Posterior cingulate gyrus (tissue), 11 donors: ENCODE data around the gene SLC16A10.

Experiments
- DNase-seq, 10 donors: peaks; one replicate each; pipeline versions ENCODE4 v3.0.0 to v3.0.0-alpha.2; 2020 to 2021; ENCODE audit warnings: mixed read lengths in 3 of 10
- intact Hi-C: fragments of 100-400 bp; cut with DNase I; formaldehyde crosslinking; loops from one replicate; pipeline ENCODE4 v1.15.1; 2023

Gene SLC16A10

DNA sequence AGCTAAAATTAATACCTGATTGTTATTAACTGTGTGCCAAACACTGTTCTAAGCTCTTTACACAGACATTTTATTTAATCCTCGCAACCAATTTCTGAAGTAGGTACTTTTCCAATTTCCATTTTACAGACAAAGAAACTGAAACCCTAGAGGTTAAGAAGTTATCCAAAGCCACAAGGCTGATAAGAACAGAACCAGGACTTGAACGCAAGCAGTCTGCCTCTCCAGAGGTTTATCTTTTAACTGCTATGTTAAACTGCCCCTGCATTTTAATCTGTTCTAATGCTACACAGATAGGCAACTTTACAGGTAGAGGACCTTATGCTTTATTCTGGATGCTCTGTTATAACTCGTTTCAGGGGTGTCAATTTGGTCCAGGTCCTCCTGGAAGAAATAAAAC, 118.2 kb downstream of the SLC16A10 start:
- intact Hi-C loops: no loop called here
- DNase-seq: no peak

DNA sequence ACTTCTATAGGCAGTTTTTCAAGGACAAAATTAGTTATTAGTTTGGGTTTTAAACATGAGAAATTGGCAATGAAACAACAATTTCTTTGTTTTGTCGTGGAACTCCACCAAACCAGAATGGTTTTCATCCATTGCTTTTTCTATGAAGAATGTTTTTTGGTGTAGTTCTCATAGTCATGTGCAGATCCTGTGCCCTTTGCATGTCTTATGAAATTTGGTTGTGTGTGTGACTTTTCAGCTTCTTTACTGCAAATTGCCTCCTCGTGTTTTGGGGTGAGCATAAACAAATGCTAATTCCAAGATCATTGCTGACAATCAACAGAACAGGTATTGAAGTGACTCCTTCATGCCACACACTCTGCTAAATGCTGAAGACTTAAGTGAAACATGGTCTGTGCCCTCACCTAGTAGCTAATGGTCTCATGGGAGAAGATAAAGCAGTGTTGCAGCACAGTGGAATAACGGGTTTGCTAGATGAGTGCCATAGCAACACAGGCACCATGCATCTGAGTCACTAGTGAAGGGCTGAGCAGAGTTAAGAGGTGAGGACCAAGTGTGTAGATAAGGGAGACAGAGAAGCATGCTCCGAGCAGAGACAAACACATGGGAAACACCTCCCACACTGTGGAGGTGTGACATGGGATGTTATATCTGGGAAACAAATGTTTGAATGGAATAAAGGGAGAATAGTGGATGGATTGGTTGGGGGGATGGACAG, 120.0 kb downstream of the SLC16A10 start:
- no peak for DNase-seq
- intact Hi-C loops: no loop called here

- intact Hi-C loops: no loop called here
- no peak for DNase-seq
These were observed 121.6 kb downstream of the SLC16A10 start for GRCh38 chr6:111208933-111209332.

DNA sequence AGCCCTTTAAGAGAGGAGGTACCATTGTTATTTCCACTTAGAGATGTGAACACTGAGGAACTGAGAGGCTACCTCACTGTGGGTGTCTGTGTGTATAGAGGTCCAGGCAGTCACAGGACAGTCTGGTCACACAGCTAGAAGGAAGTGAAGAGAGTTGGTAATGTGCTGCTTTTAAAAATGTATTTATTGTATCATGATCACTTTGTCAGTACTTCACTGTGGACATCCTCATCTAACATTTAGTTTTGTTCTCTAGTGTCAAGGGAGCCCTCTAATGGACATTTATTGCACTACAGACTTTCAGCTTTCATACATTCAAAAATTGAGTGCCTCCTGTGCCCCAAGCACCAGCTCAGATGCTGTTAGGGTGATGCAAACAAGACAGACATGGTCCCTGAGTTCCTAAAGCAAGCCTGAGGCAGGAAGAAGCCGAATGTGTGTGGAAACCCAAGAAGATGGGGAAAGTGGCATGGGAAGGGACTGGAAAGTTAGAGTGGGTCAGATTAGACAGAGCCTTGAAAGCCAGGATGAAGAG, 123.0 kb downstream of the SLC16A10 start:
- DNase-seq: no peak
- intact Hi-C loops: loop anchor here (2.0 kb wide), 1 partner anchor 199 kb away; no protein-coding TSS in a partner anchor

- no peak for DNase-seq
These were observed 124.2 kb downstream of the SLC16A10 start for GRCh38 chr6:111211411-111212030.

DNA sequence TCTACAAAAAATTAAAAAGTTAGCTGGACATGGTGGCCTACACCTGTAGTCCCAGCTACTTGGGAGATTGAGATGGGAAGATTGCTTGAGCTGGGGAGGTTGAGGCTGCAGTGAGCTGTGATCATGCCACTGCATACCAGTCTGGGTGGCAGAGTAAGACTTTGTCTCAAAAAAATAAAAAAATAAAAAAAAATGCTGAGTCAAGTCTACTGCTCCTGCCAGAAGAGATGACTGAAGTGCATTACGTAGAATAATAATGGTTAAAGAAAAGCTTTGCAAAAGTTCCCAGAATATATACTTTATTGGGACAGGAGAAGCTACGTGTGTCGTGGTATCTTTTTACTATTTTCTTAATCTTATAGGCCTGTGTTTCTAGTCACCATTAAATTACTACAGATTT, 125.3 kb downstream of the SLC16A10 start:
- no peak for DNase-seq
- intact Hi-C loops: no loop called here

More at GRCh38 chr6:111211411-111212030, 124.2 kb downstream of the SLC16A10 start:
- intact Hi-C loops: loop anchor here (2.0 kb wide), 1 partner anchor 201 kb away; no protein-coding TSS in a partner anchor

GRCh38 chr6:111215131-111215530, 127.8 kb downstream of the SLC16A10 start:
- DNase-seq: no peak
- intact Hi-C loops: no loop called here

DNA sequence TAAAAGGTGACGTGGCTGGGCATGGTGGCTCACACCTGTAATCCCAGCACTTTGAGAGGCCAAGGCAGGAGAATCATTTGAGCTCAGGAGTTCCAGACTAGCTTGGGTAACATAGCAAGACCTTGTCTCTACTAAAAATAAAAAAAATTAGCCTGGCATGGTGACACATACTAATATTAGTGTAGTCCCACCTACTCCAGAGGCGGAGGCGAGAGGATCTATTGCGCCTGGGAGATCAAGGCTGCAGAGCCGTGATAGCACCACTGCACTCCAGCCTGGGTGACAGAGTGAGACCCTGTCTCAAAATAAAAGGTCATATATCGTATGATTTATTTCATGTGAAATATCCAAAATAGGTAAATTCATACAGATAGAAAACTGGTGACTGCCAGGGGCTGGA, 132.5 kb downstream of the SLC16A10 start:
- no peak for DNase-seq
- intact Hi-C loops: no loop called here

- no peak for DNase-seq
- intact Hi-C loops: no loop called here
These were observed 133.2 kb downstream of the SLC16A10 start for GRCh38 chr6:111220383-111221031.

- intact Hi-C loops: no loop called here
- DNase-seq: no peak
These were observed 134.5 kb downstream of the SLC16A10 start for GRCh38 chr6:111221804-111222203.

DNA sequence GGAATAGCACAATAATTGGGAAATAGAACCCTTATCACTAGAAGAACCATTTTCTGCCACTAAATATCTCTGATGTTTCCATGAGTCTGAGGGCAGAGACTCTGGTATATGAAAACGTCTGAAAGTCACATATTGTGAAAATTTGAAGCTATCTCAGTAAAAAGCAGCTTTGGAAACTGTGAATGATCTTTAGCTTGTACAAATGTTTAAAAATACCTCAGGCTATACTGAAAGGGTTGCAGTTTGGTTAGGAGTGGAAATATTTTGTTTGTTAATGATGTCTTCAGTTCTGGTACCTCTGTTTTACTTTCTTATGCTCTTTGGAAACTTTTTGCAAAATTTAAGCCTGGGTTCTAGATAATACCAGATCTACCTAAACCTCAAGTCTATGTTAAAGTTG, 135.0 kb downstream of the SLC16A10 start:
- intact Hi-C loops: no loop called here
- no peak for DNase-seq

DNA sequence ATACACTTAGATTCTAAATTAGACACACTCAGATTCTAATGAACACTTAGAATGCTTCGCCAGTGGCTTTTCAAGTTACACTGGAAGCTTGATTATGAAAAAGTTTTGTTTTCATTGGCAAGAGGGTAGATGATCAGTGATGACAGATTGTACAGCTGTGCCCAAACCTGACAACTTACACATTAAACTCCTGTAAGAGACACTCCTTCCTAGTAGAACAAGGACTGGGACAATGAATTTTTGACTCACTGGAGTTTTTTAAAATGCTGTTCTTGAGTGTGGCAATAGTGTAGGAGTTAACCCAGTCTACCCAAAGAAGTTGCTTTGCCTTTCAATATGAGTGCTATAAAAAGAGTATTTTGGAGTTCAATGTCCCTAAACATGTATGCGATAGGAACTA, 140.8 kb downstream of the SLC16A10 start:
- DNase-seq: no peak
- intact Hi-C loops: no loop called here

GRCh38 chr6:111230351-111231089, 143.2 kb downstream of the SLC16A10 start:
- DNase-seq: no peak
- intact Hi-C loops: no loop called here

DNA sequence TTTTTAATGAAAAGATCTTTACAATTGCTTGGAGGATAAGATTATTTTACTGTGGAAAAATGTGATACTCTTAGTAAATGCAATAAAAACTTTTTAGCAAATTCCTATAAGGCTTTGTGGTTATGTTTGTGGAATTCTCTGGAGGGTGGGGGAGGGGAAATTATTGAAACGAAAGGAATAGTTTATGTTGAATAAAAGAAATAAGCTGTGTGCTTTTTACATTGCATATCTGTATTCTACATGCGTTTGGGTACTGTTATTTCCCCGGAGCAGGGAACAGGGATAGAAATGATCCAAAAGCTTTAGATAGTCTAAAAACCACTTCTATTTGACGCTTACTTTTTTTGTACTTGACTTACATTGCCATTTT, 143.8 kb downstream of the SLC16A10 start:
- intact Hi-C loops: no loop called here
- DNase-seq: no peak

GRCh38 chr6:111237852-111238251, 150.5 kb downstream of the SLC16A10 start:
- DNase-seq: no peak
- intact Hi-C loops: no loop called here

- no peak for DNase-seq
- intact Hi-C loops: no loop called here
These were observed 151.3 kb downstream of the SLC16A10 start for GRCh38 chr6:111238464-111239119.

GRCh38 chr6:111239461-111239860, 152.2 kb downstream of the SLC16A10 start:
- no peak for DNase-seq
- intact Hi-C loops: no loop called here

DNA sequence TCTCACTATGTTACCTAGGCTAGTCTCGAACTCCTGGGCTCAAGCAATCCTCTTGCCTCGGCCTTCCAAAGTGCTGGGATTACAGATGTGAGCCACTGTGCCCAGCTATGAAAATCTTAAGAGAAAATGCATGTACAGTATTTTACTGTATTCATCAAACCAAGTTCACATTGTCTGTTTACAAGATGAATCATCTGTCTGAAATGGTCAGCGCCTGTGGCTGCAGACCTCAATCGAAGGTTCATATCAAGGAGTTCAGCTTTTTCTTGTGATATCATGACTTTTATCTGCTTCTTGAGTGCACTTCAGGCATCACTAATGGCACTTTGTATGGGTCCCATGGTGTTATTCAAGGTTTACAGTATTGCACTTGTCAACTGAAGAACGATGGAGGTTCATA, 155.1 kb downstream of the SLC16A10 start:
- intact Hi-C loops: no loop called here
- DNase-seq: no peak

- DNase-seq: no peak
- intact Hi-C loops: no loop called here
These were observed 155.8 kb downstream of the SLC16A10 start for GRCh38 chr6:111243095-111243494.

DNA sequence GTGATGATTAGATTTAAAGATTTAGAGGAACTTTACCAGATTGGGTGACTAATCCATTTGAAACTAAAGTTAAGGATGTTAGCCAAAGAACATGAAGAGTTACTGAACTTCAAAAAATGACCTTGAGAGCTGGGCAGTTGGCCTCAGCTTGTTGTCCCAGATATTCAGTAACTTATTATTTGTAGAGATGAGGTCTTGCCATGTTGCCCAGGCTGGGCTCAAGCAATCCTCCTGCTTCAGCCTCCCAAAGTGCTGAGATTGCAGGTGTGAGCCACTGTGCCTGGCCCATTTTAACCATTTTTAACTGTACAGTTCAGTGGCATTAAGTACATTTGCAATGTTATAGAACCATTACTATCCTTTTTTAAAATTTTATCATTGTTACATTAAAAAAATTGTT, 161.5 kb downstream of the SLC16A10 start:
- intact Hi-C loops: no loop called here
- DNase-seq: no peak
